Measurements from ENCODE around the gene ZBTB49.

The ZBTB49 gene

GRCh38 chr4:4356106-4357041 lies 66.3 kb downstream of the ZBTB49 start:
- no peak for DNase-seq (ENCODE audit: low read depth)

GRCh38 chr4:4358093-4358854 lies 68.2 kb downstream of the ZBTB49 start:
- DNase-seq (ENCODE audit: low read depth): no peak

GRCh38 chr4:4361883-4362282 lies 71.8 kb downstream of the ZBTB49 start:
- no peak for DNase-seq (ENCODE audit: low read depth)

- DNase-seq (ENCODE audit: low read depth): no peak
These were observed 73.1 kb downstream of the ZBTB49 start for GRCh38 chr4:4362991-4363697.

GRCh38 chr4:4364061-4364460 lies 74.0 kb downstream of the ZBTB49 start:
- no peak for DNase-seq (ENCODE audit: low read depth)

GRCh38 chr4:4364486-4365208 lies 74.6 kb downstream of the ZBTB49 start:
- DNase-seq (ENCODE audit: low read depth): no peak

GRCh38 chr4:4368809-4369580 lies 78.9 kb downstream of the ZBTB49 start:
- DNase-seq (ENCODE audit: low read depth): no peak
